Keratinocyte (primary cell): ENCODE data around the gene RFX3. TPM values are rescaled to one million over a fixed set of nuclear protein-coding genes. Genes with fewer than 3 reads are reported as not detected.

Source experiments
- DNase-seq: peaks from one replicate; pipeline ENCODE4 v3.0.0-alpha.2; 2011; ENCODE audit warnings: low read depth, missing footprints, low spot score
- FAIRE-seq: peaks from 2 replicates; lab custom pipeline; 2011; peaks lifted over from hg19 to GRCh38; lab: Jason Lieb, UNC
- H2AFZ ChIP-seq: 2 replicates; pipeline ENCODE4 v1.6.0; 2012; ENCODE audit warnings: low read length, control low read depth, inconsistent platforms; ENCODE audit not compliant: control insufficient read depth
- H3K27ac ChIP-seq: 2 replicates; pipeline ENCODE4 v1.5.1; 2011; ENCODE audit warnings: low read length; ENCODE audit not compliant: control insufficient read depth, insufficient read depth
- H3K27me3 ChIP-seq: 3 replicates; pipeline ENCODE4 v1.6.0; 2011; ENCODE audit warnings: low read length; ENCODE audit not compliant: control insufficient read depth, insufficient read depth; ENCODE audit errors: extremely low read depth
- H3K36me3 ChIP-seq, 2 experiments: 2 replicates in 1 of 2; 3 replicates in 1 of 2; pipeline ENCODE4 v1.5.1; 2011; ENCODE audit warnings: low read length in 2 of 2, mild to moderate bottlenecking in 1 of 2; ENCODE audit not compliant: control insufficient read depth in 2 of 2, insufficient read depth in 2 of 2; ENCODE audit errors: extremely low read depth in 1 of 2
- H3K4me1 ChIP-seq: 3 replicates; pipeline ENCODE4 v1.5.1; 2011; ENCODE audit warnings: low read length; ENCODE audit not compliant: control insufficient read depth, insufficient read depth; ENCODE audit errors: extremely low read depth
- H3K4me2 ChIP-seq: 3 replicates; pipeline ENCODE4 v1.6.0; 2011; ENCODE audit warnings: low read depth, low read length; ENCODE audit not compliant: control insufficient read depth, insufficient read depth; ENCODE audit errors: extremely low read depth
- H3K4me3 ChIP-seq, 3 experiments: fragments of 200-600 bp in 1 of 3; sonication (generic) in 1 of 3; 2 replicates in 2 of 3; 3 replicates in 1 of 3; pipeline ENCODE4 v1.5.1; 2011 to 2016; ENCODE audit warnings: low read length in 3 of 3, mild to moderate bottlenecking in 3 of 3, control low read depth in 2 of 3, inconsistent platforms in 1 of 3, low read depth in 1 of 3, mixed read lengths in 1 of 3, mixed run types in 1 of 3, moderate library complexity in 1 of 3; ENCODE audit not compliant: control insufficient read depth in 2 of 3, insufficient read depth in 2 of 3; ENCODE audit errors: extremely low read depth in 1 of 3
- H3K79me2 ChIP-seq: 2 replicates; pipeline ENCODE4 v1.6.0; 2012; ENCODE audit warnings: low read length; ENCODE audit not compliant: control insufficient read depth, insufficient read depth
- H3K9ac ChIP-seq: 3 replicates; pipeline ENCODE4 v1.6.0; 2011; ENCODE audit warnings: low read length; ENCODE audit not compliant: control insufficient read depth, insufficient read depth; ENCODE audit errors: extremely low read depth
- H3K9me1 ChIP-seq: 3 replicates; pipeline ENCODE4 v1.6.0; 2011; ENCODE audit warnings: low read length; ENCODE audit not compliant: control insufficient read depth, insufficient read depth; ENCODE audit errors: extremely low read depth
- H3K9me3 ChIP-seq: 2 replicates; pipeline ENCODE4 v1.5.1; 2012; ENCODE audit warnings: low read depth, low read length; ENCODE audit not compliant: control insufficient read depth
- H4K20me1 ChIP-seq: 3 replicates; pipeline ENCODE4 v1.6.0; 2011; ENCODE audit warnings: low read length; ENCODE audit not compliant: control insufficient read depth, insufficient read depth; ENCODE audit errors: extremely low read depth
- CTCF ChIP-seq, 3 experiments: IDR thresholded peaks in 1 of 3; conservative IDR thresholded peaks in 1 of 3; optimal IDR thresholded peaks in 1 of 3; 2 replicates in 2 of 3; 3 replicates in 1 of 3; pipeline versions ENCODE3 to v1.5.1; 2011; ENCODE audit warnings: low read length in 3 of 3, mild to moderate bottlenecking in 3 of 3, moderate library complexity in 2 of 3, control low read depth in 1 of 3, inconsistent platforms in 1 of 3; ENCODE audit not compliant: insufficient read depth in 2 of 3; ENCODE audit errors: extremely low read depth in 1 of 3
- EZH2 ChIP-seq: IDR thresholded peaks from one replicate; pipeline ENCODE4 v1.6.1; 2012; ENCODE audit warnings: inconsistent platforms, mild to moderate bottlenecking, low read length, moderate library complexity
- dilution Hi-C: fragments of 300-500 bp; cut with MboI; formaldehyde crosslinking; loops from one replicate; pipeline ENCODE4 v1.7.0; 2020; ENCODE audit warnings: low sequenced_read_pairs; ENCODE audit not compliant: extremely low pct_ligation_motif_present
- polyA plus RNA-seq, 5 experiments: library from polyadenylated mRNA; depleted of rRNA in 3 of 5; stranded (reverse) in 3 of 5; stranded (forward) in 1 of 5; unstranded in 1 of 5; fragments of >200 nt; gene quantifications; 1 replicate in 1 of 5; 2 replicates in 3 of 5; 3 replicates in 1 of 5; pipeline versions ENCODE4 v1.2.1 to v1.2.3, GENCODE V29; 2011 to 2012; ENCODE audit warnings: missing spikeins in 2 of 5, low read depth in 1 of 5, low replicate concordance in 1 of 5

RFX3 gene
- polyA plus RNA-seq, 1 donor (not counting 4 experiments of a cell fraction or from before 2014, with no cell fraction given) = 1.8 TPM

GRCh38 chr9:3282365-3282764 is 243.4 kb downstream of the RFX3 start:
- no peak overlapping the region for H3K9ac ChIP-seq

GRCh38 chr9:3281399-3281798 is 244.4 kb downstream of the RFX3 start:
- DNase-seq = no peak
- Histone ChIP-seq H3K27ac (no peak overlapping the region), H3K4me2 (no peak overlapping the region), H3K4me1 (no peaks in the 10 kb centered on the region), H3K9me3 (no peaks in the 10 kb centered on the region), H3K9me1 (no peaks in the 10 kb centered on the region), H3K79me2 (no peaks in the 10 kb centered on the region), H2AFZ (no peak overlapping the region), H3K36me3 (no peaks in the 10 kb centered on the region), H4K20me1 (no peaks in the 10 kb centered on the region), H3K4me3 (no peak overlapping the region), H3K9ac (no peak overlapping the region), H3K27me3 (no peaks in the 10 kb centered on the region)
- no peak for FAIRE-seq
- dilution Hi-C loops = no loop called here
- TF ChIP-seq CTCF (optimal IDR thresholded peaks at IDR 0.05 in 1 of 3, IDR thresholded peaks at IDR 0.05 in 1 of 3, conservative IDR thresholded peaks at IDR 0.05 in 1 of 3; ENCODE audit: extremely low read depth in 1 of 3, insufficient read depth in 2 of 3, low read length in 3 of 3) (no peak), EZH2 (no peak)

More at GRCh38 chr9:3282365-3282764, 243.4 kb downstream of the RFX3 start:
- dilution Hi-C loops = no loop called here
- H3K9me3 ChIP-seq = no peaks in the 10 kb centered on the region
- no peaks in the 10 kb centered on the region for H3K36me3 ChIP-seq
- H3K4me1 ChIP-seq = no peaks in the 10 kb centered on the region
- TF ChIP-seq EZH2 = no peak
- TF ChIP-seq CTCF (optimal IDR thresholded peaks at IDR 0.05 in 1 of 3, IDR thresholded peaks at IDR 0.05 in 1 of 3, conservative IDR thresholded peaks at IDR 0.05 in 1 of 3; ENCODE audit: extremely low read depth in 1 of 3, insufficient read depth in 2 of 3, low read length in 3 of 3) = no peak
- FAIRE-seq (no peak), DNase-seq (no peak)
- no peaks in the 10 kb centered on the region for H3K9me1 ChIP-seq
- no peaks in the 10 kb centered on the region for H3K79me2 ChIP-seq
- no peak overlapping the region for H3K4me3 ChIP-seq
- no peak overlapping the region for H2AFZ ChIP-seq
- no peak overlapping the region for H3K4me2 ChIP-seq
- no peaks in the 10 kb centered on the region for H3K27me3 ChIP-seq
- H4K20me1 ChIP-seq = no peaks in the 10 kb centered on the region
- H3K27ac ChIP-seq = no peak overlapping the region
